K562 (cell line): ENCODE results near the gene MRPL48. TPM values are rescaled to one million over a fixed set of nuclear protein-coding genes. Genes with fewer than 3 reads are reported as not detected.

Experiments used
- ARHGAP35 ChIP-seq: fragments of 450-650 bp; IDR thresholded peaks from 2 replicates; pipeline ENCODE4 v1.6.1; 2018; ENCODE audit not compliant: partially characterized antibody
- CEBPB ChIP-seq: fragments of 450-650 bp; IDR thresholded peaks from 2 replicates; pipeline ENCODE4 v1.6.1; 2016; ENCODE audit warnings: missing genetic modification characterization, missing compliant biosample characterization
- CREBBP ChIP-seq: IDR thresholded peaks from one replicate; pipeline ENCODE4 v1.6.1; 2012; ENCODE audit warnings: low read depth, mild to moderate bottlenecking, control low read depth, inconsistent platforms, low read length
- HMBOX1 ChIP-seq: sonication (generic); IDR thresholded peaks from 2 replicates; pipeline ENCODE4 v1.6.1; 2016
- HNRNPH1 ChIP-seq: fragments of 200-400 bp; formaldehyde crosslinking; optimal IDR thresholded peaks from 2 replicates; pipeline ENCODE3; 2017; ENCODE audit warnings: low read depth, mild to moderate bottlenecking, low read length, moderate library complexity
- KDM4B ChIP-seq, 2 experiments: fragments of 450-650 bp in 1 of 2; sonication (generic) in 1 of 2; IDR thresholded peaks; 2 replicates each; pipeline ENCODE4 v1.6.1; 2016 to 2017; ENCODE audit warnings: borderline replicate concordance in 2 of 2, antibody characterized with exemption in 1 of 2, low read depth in 1 of 2, mild to moderate bottlenecking in 1 of 2
- MCM2 ChIP-seq: fragments of 450-650 bp; IDR thresholded peaks from 2 replicates; pipeline ENCODE4 v1.6.1; 2017; ENCODE audit warnings: low read depth, mild to moderate bottlenecking
- MCM7 ChIP-seq, 2 experiments: fragments of 450-650 bp; IDR thresholded peaks; 2 replicates each; pipeline ENCODE4 v1.6.1; 2016 to 2018
- NBN ChIP-seq: fragments of 450-650 bp; IDR thresholded peaks from 2 replicates; pipeline ENCODE4 v1.6.1; 2016; ENCODE audit warnings: low read depth, mild to moderate bottlenecking
- RBM17 ChIP-seq: fragments of 200-400 bp; formaldehyde crosslinking; IDR thresholded peaks from 2 replicates; pipeline ENCODE4 v1.6.1; 2017; ENCODE audit warnings: low read depth, mild to moderate bottlenecking, low read length, borderline replicate concordance
- RBM34 ChIP-seq: fragments of 200-400 bp; formaldehyde crosslinking; IDR thresholded peaks from 2 replicates; pipeline ENCODE4 v1.6.1; 2018; ENCODE audit warnings: low read length, borderline replicate concordance; ENCODE audit not compliant: insufficient read depth
- polyA plus RNA-seq, 8 experiments: library from polyadenylated mRNA; depleted of rRNA in 4 of 8; stranded (reverse) in 5 of 8; unstranded in 3 of 8; fragments of >200 nt; fragmentation: Nextera tagmentation in 2 of 8; fragmentation: Illumina TruSeq in 1 of 8; extraction: Ambion mirVana in 2 of 8; extraction: Trizol in 1 of 8; gene quantifications; 2 replicates each; pipeline versions ENCODE4 v1.2.1 to v1.2.3, GENCODE V29; 2011 to 2014; ENCODE audit warnings: inconsistent platforms in 1 of 8, missing spikeins in 1 of 8
- total RNA-seq, 7 experiments: library from RNA; depleted of rRNA in 6 of 7; stranded (reverse); fragments of >200 nt in 6 of 7; fragmentation: Illumina TruSeq in 2 of 7; extraction: Trizol in 2 of 7; gene quantifications; 2 replicates each; pipeline versions ENCODE4 v1.2.1 to v1.2.3, GENCODE V29; 2011 to 2021; ENCODE audit warnings: low replicate concordance in 1 of 7
- TF ChIP-seq, protein P1 (sequence below), 3 experiments: fragments of 200-800 bp in 1 of 3; fragments of 250-450 bp in 1 of 3; fragments of 450-650 bp in 1 of 3; sonication (Bioruptor Pico) in 1 of 3; sonication (Bioruptor generic) in 1 of 3; formaldehyde crosslinking in 1 of 3; IDR thresholded peaks; 2 replicates each; pipeline versions ENCODE4 v1.6.1 to v1.8.0; 2016 to 2022; ENCODE audit warnings: mild to moderate bottlenecking in 2 of 3, missing genetic modification characterization in 2 of 3, missing compliant biosample characterization in 1 of 3, moderate library complexity in 1 of 3
- TF ChIP-seq, protein P2 (sequence below), 2 experiments: fragments of 450-650 bp; formaldehyde crosslinking in 1 of 2; IDR thresholded peaks; 2 replicates each; pipeline versions ENCODE4 v1.4.0 to v1.6.1; 2014 to 2020; ENCODE audit warnings: mild to moderate bottlenecking in 2 of 2, borderline replicate concordance in 1 of 2, low read depth in 1 of 2

The MRPL48 gene
- total and polyA plus RNA-seq, 9 of the 15 experiments (the other 6 are each of a cell fraction or from before 2014, with no cell fraction given), result 66.0 to 237 (median 104) TPM

DNA sequence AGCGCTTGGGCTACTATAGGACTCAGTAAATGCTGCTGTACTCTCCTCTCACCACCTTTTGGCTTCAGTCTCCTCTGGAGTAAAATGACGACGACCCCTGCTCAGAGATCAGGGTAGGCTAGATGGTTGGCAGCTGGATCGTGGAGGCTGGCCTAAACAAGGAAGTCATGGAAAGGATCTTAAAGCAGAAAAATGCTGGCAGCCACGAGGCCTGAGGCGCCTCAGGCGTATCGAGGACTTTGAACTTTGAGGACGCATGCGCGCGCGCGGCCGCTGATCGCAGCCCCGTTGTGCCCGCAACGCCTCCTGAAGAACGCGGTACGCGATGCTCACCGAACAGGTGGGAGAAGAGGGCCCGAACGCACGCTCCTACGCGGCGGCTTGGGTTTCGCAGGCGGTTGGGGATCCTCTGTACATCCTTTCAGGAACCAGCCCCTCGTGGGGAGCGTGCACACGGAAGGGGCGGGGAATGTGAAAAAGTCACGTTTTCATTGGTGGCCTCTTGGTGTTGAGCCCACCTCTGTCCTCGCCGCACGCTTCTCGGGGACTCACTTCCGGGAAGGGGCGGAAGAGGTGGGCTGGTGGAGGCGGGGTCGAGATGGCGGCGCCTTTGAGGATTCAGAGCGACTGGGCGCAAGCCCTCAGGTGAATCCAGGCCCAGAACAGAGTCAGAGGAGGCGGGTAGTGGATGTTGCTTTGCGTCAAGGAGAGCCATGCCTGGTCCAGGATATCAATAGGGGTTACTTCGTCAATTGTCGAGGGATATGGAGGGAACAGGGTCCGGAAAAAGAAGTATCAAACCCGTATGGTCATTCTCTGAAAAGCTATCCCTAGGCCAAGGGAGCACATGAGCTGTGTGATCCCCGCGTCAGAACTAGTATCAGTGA is 89.0 kb downstream of the MRPL48 start, which contains the start of the genes COA4 and PAAF1 (continued):
- TF ChIP-seq, protein P1, sequence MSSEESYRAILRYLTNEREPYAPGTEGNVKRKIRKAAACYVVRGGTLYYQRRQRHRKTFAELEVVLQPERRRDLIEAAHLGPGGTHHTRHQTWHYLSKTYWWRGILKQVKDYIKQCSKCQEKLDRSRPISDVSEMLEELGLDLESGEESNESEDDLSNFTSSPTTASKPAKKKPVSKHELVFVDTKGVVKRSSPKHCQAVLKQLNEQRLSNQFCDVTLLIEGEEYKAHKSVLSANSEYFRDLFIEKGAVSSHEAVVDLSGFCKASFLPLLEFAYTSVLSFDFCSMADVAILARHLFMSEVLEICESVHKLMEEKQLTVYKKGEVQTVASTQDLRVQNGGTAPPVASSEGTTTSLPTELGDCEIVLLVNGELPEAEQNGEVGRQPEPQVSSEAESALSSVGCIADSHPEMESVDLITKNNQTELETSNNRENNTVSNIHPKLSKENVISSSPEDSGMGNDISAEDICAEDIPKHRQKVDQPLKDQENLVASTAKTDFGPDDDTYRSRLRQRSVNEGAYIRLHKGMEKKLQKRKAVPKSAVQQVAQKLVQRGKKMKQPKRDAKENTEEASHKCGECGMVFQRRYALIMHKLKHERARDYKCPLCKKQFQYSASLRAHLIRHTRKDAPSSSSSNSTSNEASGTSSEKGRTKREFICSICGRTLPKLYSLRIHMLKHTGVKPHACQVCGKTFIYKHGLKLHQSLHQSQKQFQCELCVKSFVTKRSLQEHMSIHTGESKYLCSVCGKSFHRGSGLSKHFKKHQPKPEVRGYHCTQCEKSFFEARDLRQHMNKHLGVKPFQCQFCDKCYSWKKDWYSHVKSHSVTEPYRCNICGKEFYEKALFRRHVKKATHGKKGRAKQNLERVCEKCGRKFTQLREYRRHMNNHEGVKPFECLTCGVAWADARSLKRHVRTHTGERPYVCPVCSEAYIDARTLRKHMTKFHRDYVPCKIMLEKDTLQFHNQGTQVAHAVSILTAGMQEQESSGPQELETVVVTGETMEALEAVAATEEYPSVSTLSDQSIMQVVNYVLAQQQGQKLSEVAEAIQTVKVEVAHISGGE (CRISPR knock-in tag; IDR thresholded peaks at IDR 0.05), result peak in 2 of 3 experiments; percentile 48 to 83; a peak in 3 of 6 replicates
- TF ChIP-seq, protein P2, sequence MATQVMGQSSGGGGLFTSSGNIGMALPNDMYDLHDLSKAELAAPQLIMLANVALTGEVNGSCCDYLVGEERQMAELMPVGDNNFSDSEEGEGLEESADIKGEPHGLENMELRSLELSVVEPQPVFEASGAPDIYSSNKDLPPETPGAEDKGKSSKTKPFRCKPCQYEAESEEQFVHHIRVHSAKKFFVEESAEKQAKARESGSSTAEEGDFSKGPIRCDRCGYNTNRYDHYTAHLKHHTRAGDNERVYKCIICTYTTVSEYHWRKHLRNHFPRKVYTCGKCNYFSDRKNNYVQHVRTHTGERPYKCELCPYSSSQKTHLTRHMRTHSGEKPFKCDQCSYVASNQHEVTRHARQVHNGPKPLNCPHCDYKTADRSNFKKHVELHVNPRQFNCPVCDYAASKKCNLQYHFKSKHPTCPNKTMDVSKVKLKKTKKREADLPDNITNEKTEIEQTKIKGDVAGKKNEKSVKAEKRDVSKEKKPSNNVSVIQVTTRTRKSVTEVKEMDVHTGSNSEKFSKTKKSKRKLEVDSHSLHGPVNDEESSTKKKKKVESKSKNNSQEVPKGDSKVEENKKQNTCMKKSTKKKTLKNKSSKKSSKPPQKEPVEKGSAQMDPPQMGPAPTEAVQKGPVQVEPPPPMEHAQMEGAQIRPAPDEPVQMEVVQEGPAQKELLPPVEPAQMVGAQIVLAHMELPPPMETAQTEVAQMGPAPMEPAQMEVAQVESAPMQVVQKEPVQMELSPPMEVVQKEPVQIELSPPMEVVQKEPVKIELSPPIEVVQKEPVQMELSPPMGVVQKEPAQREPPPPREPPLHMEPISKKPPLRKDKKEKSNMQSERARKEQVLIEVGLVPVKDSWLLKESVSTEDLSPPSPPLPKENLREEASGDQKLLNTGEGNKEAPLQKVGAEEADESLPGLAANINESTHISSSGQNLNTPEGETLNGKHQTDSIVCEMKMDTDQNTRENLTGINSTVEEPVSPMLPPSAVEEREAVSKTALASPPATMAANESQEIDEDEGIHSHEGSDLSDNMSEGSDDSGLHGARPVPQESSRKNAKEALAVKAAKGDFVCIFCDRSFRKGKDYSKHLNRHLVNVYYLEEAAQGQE (IDR thresholded peaks at IDR 0.05; ENCODE audit: borderline replicate concordance), result no peak; the same call in 1 of the 2 replicates
- TF ChIP-seq, protein P2 (CRISPR knock-in tag; IDR thresholded peaks at IDR 0.05; ENCODE audit: low read depth), result peak; percentile 67; the same call in 1 of the 2 replicates
- TF ChIP-seq HNRNPH1 (no peak), NBN (peak; percentile 17; the same call in 1 of the 2 replicates), CREBBP (no peak), CEBPB (tag) (no peak), HMBOX1 (no peak), RBM17 (no peak), ARHGAP35 (no peak), MCM7 (IDR thresholded peaks at IDR 0.05) (no peak), KDM4B (IDR thresholded peaks at IDR 0.05; ENCODE audit: borderline replicate concordance in 2 of 2, low read depth in 1 of 2) (0 out of 4 replicates have a peak, but pooled peaks of 1 of the 2 experiments have one; percentile 36), MCM2 (no peak), RBM34 (no peak)
